Measurements from ENCODE around the gene LAMA2. TPM values are rescaled to one million over a fixed set of nuclear protein-coding genes. Genes with fewer than 3 reads are reported as not detected.

LAMA2 gene
- total RNA-seq, 1 experiment from 2014 or later: 0.28 TPM

GRCh38 chr6:129494099-129494498 lies 611.2 kb downstream of the LAMA2 start:
- ChIA-PET CTCF (no interaction called here), POLR2A (no interaction called here)
- intact Hi-C loops (cut with micrococcal nuclease; ENCODE audit: unreplicated experiment): no loop called here
- Histone ChIP-seq H3K36me3 (ENCODE audit: control insufficient read depth, insufficient read depth, low read length) (no peaks in the 10 kb centered on the region), H3K4me1 (ENCODE audit: control insufficient read depth, insufficient read depth, low read length) (peaks cover 14% of the 10 kb centered on the region), H3K9me3 (ENCODE audit: control insufficient read depth, insufficient read depth, low read depth, low read length) (no peaks in the 10 kb centered on the region; the same call in 1 of the 2 replicates), H3K27me3 (ENCODE audit: control insufficient read depth, insufficient read depth, low read length) (no peaks in the 10 kb centered on the region), H3K4me3 (ENCODE audit: low read depth in 2 of 2, low read length in 2 of 2) (no peak overlapping the region), H3K27ac (ENCODE audit: low read length) (no peak overlapping the region)
- no peak for TF ChIP-seq CTCF (IDR thresholded peaks at IDR 0.05)
- BruUV-seq (replicated peaks): no TSS peak
- ATAC-seq (no peak), DNase-seq (ENCODE audit: low read depth, low spot score) (no peak)
- in situ Hi-C loops (cut with HindIII; ENCODE audit: low pct_unique_long_range_greater_than_20kb, low sequenced_read_pairs): no loop called here

- CTCF ChIA-PET: no interaction called here
- POLR2A ChIA-PET: no interaction called here
- no TSS peak for BruUV-seq (replicated peaks)
- Histone ChIP-seq H3K9me3 (ENCODE audit: control insufficient read depth, insufficient read depth, low read depth, low read length) (no peaks in the 10 kb centered on the region; the same call in 1 of the 2 replicates), H3K36me3 (ENCODE audit: control insufficient read depth, insufficient read depth, low read length) (no peaks in the 10 kb centered on the region), H3K4me3 (ENCODE audit: low read depth in 2 of 2, low read length in 2 of 2) (no peak overlapping the region), H3K4me1 (ENCODE audit: control insufficient read depth, insufficient read depth, low read length) (peaks cover 14% of the 10 kb centered on the region), H3K27ac (ENCODE audit: low read length) (no peak overlapping the region), H3K27me3 (ENCODE audit: control insufficient read depth, insufficient read depth, low read length) (no peaks in the 10 kb centered on the region)
- intact Hi-C loops (cut with micrococcal nuclease; ENCODE audit: unreplicated experiment): no loop called here
- in situ Hi-C loops (cut with HindIII; ENCODE audit: low pct_unique_long_range_greater_than_20kb, low sequenced_read_pairs): no loop called here
- ATAC-seq (no peak), DNase-seq (ENCODE audit: low read depth, low spot score) (no peak)
- TF ChIP-seq TCF7L2 (IDR thresholded peaks at IDR 0.05; ENCODE audit: low read depth, low read length) (no peak), SIN3A (IDR thresholded peaks at IDR 0.05; ENCODE audit: borderline replicate concordance, insufficient read depth, low read depth, low read length) (no peak), POLR2AphosphoS5 (IDR thresholded peaks at IDR 0.05; ENCODE audit: low read depth, low read length) (no peak), CTCF (IDR thresholded peaks at IDR 0.05) (no peak), REST (IDR thresholded peaks at IDR 0.05; ENCODE audit: insufficient read depth in 1 of 2, low read depth in 2 of 2, low read length in 1 of 2) (no peak)
Measured at GRCh38 chr6:129494586-129494985, 611.6 kb downstream of the LAMA2 start.

- ChIA-PET CTCF (no interaction called here), POLR2A (no interaction called here)
- intact Hi-C loops (cut with micrococcal nuclease; ENCODE audit: unreplicated experiment): no loop called here
- no peak for ATAC-seq
- BruUV-seq (replicated peaks): no TSS peak
- peaks cover 8% of the 10 kb centered on the region for H3K4me1 ChIP-seq (ENCODE audit: control insufficient read depth, insufficient read depth, low read length)
- no peaks in the 10 kb centered on the region for H3K27me3 ChIP-seq (ENCODE audit: control insufficient read depth, insufficient read depth, low read length)
- DNase-seq (ENCODE audit: low read depth, low spot score): no peak
- no peak for TF ChIP-seq SIN3A (IDR thresholded peaks at IDR 0.05; ENCODE audit: borderline replicate concordance, insufficient read depth, low read depth, low read length)
- no peak for TF ChIP-seq CTCF (IDR thresholded peaks at IDR 0.05)
- no peak for TF ChIP-seq POLR2AphosphoS5 (IDR thresholded peaks at IDR 0.05; ENCODE audit: low read depth, low read length)
- no peak for TF ChIP-seq TCF7L2 (IDR thresholded peaks at IDR 0.05; ENCODE audit: low read depth, low read length)
- TF ChIP-seq REST (IDR thresholded peaks at IDR 0.05; ENCODE audit: insufficient read depth in 1 of 2, low read depth in 2 of 2, low read length in 1 of 2): no peak
- in situ Hi-C loops (cut with HindIII; ENCODE audit: low pct_unique_long_range_greater_than_20kb, low sequenced_read_pairs): no loop called here
- H3K4me3 ChIP-seq (ENCODE audit: low read depth in 2 of 2, low read length in 2 of 2): no peak overlapping the region
- H3K36me3 ChIP-seq (ENCODE audit: control insufficient read depth, insufficient read depth, low read length): no peaks in the 10 kb centered on the region
- H3K9me3 ChIP-seq (ENCODE audit: control insufficient read depth, insufficient read depth, low read depth, low read length): no peaks in the 10 kb centered on the region; the same call in 1 of the 2 replicates
- H3K27ac ChIP-seq (ENCODE audit: low read length): no peak overlapping the region
Measured at GRCh38 chr6:129495652-129496051, 612.7 kb downstream of the LAMA2 start.
